MCF 10A (cell line): Measurements from ENCODE around the gene MTA3. TPM values are rescaled to one million over a fixed set of nuclear protein-coding genes. Genes with fewer than 3 reads are reported as not detected.
A peak's percentile ranks its signal among the peaks of the same experiment; 100 is the strongest.
"Not testable (repeated sequence)": the region's sequence is repeated elsewhere in the genome, so short reads cannot be mapped to it uniquely, and the experiment has no call there.

Source experiments
- BruUV-seq: library from RNA; stranded (reverse); fragments of 400-500 nt; replicated peaks from 2 replicates; lab custom pipeline; 2021; lab: Mats Ljungman, UMichigan
- CTCF ChIA-PET: fragments of 300-600 bp; sonication (Branson Sonifier 250); formaldehyde crosslinking; extraction: SDS; loops from one replicate; lab custom pipeline; 2021; ENCODE audit warnings: antibody characterized with exemption, inconsistent platforms; lab: Yijun Ruan, JAX
- POLR2A ChIA-PET: fragments of 300-600, 350-650 bp; sonication (Branson Sonifier 250); formaldehyde crosslinking; extraction: SDS; loops from one replicate; lab custom pipeline; 2020; ENCODE audit warnings: antibody characterized with exemption, inconsistent platforms; lab: Yijun Ruan, JAX
- DNase-seq: peaks from one replicate; pipeline ENCODE4 v3.0.0-alpha.2; 2018; ENCODE audit not compliant: unreplicated experiment
- H3K27ac Mint-ChIP-seq: one replicate; pipeline ENCODE4 v1.8.0; 2022; ENCODE audit warnings: mild to moderate bottlenecking, low read depth, mixed read lengths; ENCODE audit not compliant: unreplicated experiment
- H3K27me3 Mint-ChIP-seq: one replicate; pipeline ENCODE4 v1.8.0; 2022; ENCODE audit warnings: mixed read lengths; ENCODE audit not compliant: insufficient read depth, unreplicated experiment
- H3K36me3 Mint-ChIP-seq: one replicate; pipeline ENCODE4 v1.8.0; 2022; ENCODE audit warnings: mild to moderate bottlenecking, moderate library complexity, mixed read lengths; ENCODE audit not compliant: insufficient read depth, unreplicated experiment
- H3K4me1 Mint-ChIP-seq: one replicate; pipeline ENCODE4 v1.8.0; 2022; ENCODE audit warnings: mixed read lengths; ENCODE audit not compliant: insufficient read depth, unreplicated experiment
- H3K4me3 Mint-ChIP-seq: one replicate; pipeline ENCODE4 v1.8.0; 2022; ENCODE audit warnings: mild to moderate bottlenecking, moderate library complexity, mixed read lengths; ENCODE audit not compliant: unreplicated experiment
- H3K9me3 Mint-ChIP-seq: one replicate; pipeline ENCODE4 v1.8.0; 2022; ENCODE audit warnings: mixed read lengths; ENCODE audit not compliant: unreplicated experiment
- intact Hi-C: fragments of 100-400 bp; cut with micrococcal nuclease; formaldehyde crosslinking; loops from 2 replicates; pipeline ENCODE4 v1.14.1; 2022
- total RNA-seq: library from RNA; stranded (reverse); gene quantifications from 2 replicates; pipeline ENCODE4 v1.2.3, GENCODE V29; 2022
- TF ChIP-seq, protein P1 (sequence below): fragments of 200-600 bp; IDR thresholded peaks from one replicate; pipeline ENCODE4 v1.8.0; 2022; ENCODE audit warnings: antibody characterized with exemption, mild to moderate bottlenecking; ENCODE audit not compliant: unreplicated experiment

The MTA3 gene
- total RNA-seq, 1 experiment from 2014 or later, result 41.4 TPM

DNA sequence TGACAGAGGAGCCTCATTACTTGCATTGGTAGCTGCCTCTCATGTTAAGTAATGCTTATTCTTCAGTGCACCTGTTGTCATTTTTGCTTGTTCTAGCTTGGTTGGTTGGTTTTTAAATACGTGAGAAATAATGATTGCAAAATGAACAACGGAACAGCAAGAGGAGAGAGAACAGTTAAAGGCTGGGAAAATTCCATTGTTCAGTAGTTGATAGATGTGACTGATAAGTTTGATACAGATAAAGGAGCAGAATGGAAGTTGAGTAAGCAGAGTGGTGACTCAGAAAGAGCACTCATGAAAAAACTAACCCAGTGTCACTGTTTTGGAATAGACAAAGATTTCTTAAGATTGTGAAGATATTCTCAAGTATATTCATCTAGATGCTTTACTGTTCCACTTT lies 50.5 kb downstream of the MTA3 start:
- ChIA-PET CTCF (no interaction called here), POLR2A (no interaction called here)
- H3K27me3 Mint-ChIP-seq, result no peaks in the 10 kb centered on the region
- TF ChIP-seq, protein P1, sequence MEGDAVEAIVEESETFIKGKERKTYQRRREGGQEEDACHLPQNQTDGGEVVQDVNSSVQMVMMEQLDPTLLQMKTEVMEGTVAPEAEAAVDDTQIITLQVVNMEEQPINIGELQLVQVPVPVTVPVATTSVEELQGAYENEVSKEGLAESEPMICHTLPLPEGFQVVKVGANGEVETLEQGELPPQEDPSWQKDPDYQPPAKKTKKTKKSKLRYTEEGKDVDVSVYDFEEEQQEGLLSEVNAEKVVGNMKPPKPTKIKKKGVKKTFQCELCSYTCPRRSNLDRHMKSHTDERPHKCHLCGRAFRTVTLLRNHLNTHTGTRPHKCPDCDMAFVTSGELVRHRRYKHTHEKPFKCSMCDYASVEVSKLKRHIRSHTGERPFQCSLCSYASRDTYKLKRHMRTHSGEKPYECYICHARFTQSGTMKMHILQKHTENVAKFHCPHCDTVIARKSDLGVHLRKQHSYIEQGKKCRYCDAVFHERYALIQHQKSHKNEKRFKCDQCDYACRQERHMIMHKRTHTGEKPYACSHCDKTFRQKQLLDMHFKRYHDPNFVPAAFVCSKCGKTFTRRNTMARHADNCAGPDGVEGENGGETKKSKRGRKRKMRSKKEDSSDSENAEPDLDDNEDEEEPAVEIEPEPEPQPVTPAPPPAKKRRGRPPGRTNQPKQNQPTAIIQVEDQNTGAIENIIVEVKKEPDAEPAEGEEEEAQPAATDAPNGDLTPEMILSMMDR, result no peak
- intact Hi-C loops, result no loop called here
- peaks cover 12% of the 10 kb centered on the region for H3K4me1 Mint-ChIP-seq
- peak; percentile 47 for DNase-seq
- H3K36me3 Mint-ChIP-seq, result peaks cover 33% of the 10 kb centered on the region
- H3K9me3 Mint-ChIP-seq, result no peaks in the 10 kb centered on the region
- H3K27ac Mint-ChIP-seq, result peak overlapping the region; percentile 24
- BruUV-seq, result no TSS peak
- H3K4me3 Mint-ChIP-seq, result no peak overlapping the region

DNA sequence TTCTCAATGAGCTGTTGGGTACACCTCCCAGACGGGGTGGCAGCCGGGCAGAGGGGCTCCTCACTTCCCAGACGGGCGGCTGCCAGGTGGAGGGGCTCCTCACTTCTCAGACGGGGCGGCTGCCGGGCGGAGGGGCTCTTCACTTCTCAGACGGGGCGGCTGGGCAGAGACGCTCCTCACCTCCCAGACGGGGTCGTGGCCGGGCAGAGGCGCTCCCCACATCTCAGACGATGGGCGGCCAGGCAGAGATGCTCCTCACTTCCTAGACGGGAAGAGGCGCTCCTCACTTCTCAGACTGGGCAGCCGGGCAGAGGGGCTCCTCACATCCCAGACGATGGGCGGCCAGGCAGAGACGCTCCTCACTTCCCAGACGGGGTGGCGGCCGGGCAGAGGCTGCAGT lies 53.2 kb downstream of the MTA3 start:
- peaks cover 27% of the 10 kb centered on the region for H3K36me3 Mint-ChIP-seq
- H3K9me3 Mint-ChIP-seq, H3K27me3 Mint-ChIP-seq, DNase-seq, intact Hi-C loops, POLR2A ChIA-PET, H3K4me3 Mint-ChIP-seq, CTCF ChIA-PET, BruUV-seq, H3K27ac Mint-ChIP-seq: not testable (repeated sequence)
- H3K4me1 Mint-ChIP-seq, result peaks cover 12% of the 10 kb centered on the region

DNA sequence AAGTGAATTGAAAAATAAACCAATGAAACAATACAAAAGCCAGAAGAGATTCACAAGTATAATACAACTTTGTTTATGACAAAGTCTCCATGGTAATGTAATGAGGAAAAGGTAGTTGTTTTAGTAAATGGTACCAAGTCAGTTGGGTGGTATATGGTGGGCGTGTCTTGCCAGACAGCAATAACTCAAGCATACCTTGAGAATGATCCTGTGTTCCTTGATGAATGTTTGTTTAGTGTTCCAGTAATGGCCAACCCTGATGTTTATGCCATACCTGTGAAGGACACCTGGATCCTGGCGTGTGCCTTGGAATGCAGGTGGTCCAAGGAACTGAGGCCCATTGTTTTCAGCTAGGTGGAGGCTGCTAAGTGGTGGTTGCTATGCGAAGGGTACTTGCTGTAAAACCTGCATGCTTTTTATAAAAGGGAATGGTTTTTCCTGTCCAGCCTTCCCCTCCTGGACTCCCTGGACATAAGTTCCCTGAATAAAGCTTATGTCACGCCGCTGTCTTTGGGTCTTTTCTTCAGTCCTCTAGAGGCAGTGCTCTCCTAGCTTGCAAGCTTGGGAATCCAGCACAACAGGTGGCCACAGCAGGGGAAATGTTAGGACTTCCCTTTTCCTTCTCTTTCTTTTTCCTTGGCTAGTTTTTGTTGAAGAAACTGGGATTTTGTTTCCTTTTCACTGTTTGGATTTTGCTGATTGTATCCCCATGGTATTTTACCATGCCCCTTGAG lies 54.7 kb downstream of the MTA3 start:
- H3K27ac Mint-ChIP-seq, result no peak overlapping the region
- TF ChIP-seq, protein P1, result no peak
- H3K4me3 Mint-ChIP-seq, result no peak overlapping the region
- intact Hi-C loops, result no loop called here
- no peaks in the 10 kb centered on the region for H3K27me3 Mint-ChIP-seq
- no peaks in the 10 kb centered on the region for H3K9me3 Mint-ChIP-seq
- CTCF ChIA-PET, result no interaction called here
- no TSS peak for BruUV-seq
- H3K4me1 Mint-ChIP-seq, result peaks cover 11% of the 10 kb centered on the region
- POLR2A ChIA-PET, result no interaction called here
- peaks cover 20% of the 10 kb centered on the region for H3K36me3 Mint-ChIP-seq
- DNase-seq, result no peak

DNA sequence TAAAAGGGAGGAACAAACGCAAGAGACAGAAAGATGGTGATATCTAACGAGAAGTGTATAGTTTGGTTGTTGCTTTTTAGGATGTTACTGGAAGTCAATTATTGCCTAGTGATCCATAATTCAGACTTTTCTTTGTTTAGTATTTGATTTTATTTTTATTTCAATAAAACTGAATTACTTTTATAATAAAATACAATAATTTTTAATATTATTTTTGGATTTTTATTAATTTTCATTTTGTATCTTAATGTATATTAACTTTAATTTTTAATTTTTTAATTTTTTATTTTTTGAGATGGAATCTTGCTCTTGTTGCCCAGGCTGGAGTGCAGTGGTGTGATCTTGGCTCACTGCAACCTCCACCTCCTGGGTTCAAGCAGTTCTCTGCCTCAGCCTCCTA lies 55.6 kb downstream of the MTA3 start:
- ChIA-PET CTCF (interaction anchor here (0.8 kb wide), 1 partner anchor 39 kb away, joined by 3 read pairs; no protein-coding TSS in a partner anchor), POLR2A (no interaction called here)
- H3K4me1 Mint-ChIP-seq, result peaks cover 3% of the 10 kb centered on the region
- DNase-seq, result no peak
- BruUV-seq, result no TSS peak
- intact Hi-C loops, result no loop called here
- no peaks in the 10 kb centered on the region for H3K27me3 Mint-ChIP-seq
- H3K4me3 Mint-ChIP-seq, result no peak overlapping the region
- peaks cover 14% of the 10 kb centered on the region for H3K36me3 Mint-ChIP-seq
- TF ChIP-seq, protein P1, result no peak
- H3K27ac Mint-ChIP-seq, result no peak overlapping the region
- H3K9me3 Mint-ChIP-seq, result no peaks in the 10 kb centered on the region

DNA sequence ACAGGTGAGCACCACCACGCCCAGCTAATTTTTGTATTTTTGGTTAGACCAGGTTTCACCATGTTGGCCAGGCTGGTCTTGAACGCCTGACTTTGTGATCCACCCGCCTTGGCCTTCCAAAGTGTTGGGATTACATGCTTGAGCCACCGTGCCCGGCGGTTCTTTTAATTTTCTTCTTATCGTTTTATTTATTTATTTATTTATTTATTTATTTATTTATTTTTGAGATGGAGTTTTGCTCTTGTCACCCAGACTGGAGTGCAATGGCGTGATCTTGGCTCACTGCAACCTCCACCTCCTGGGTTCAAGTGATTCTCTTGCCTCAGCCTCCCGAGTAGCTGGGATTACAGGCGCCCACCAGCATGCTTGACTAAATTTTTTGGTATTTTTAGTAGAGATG lies 59.6 kb downstream of the MTA3 start:
- H3K4me3 Mint-ChIP-seq, CTCF ChIA-PET, BruUV-seq, DNase-seq, H3K4me1 Mint-ChIP-seq, POLR2A ChIA-PET, H3K36me3 Mint-ChIP-seq, intact Hi-C loops, H3K27ac Mint-ChIP-seq, H3K27me3 Mint-ChIP-seq, H3K9me3 Mint-ChIP-seq: not testable (repeated sequence)
